ENCODE results near the gene FILIP1L.
"Not testable (repeated sequence)": the region's sequence is repeated elsewhere in the genome, so short reads cannot be mapped to it uniquely, and the experiment has no call there.

Gene FILIP1L

DNA sequence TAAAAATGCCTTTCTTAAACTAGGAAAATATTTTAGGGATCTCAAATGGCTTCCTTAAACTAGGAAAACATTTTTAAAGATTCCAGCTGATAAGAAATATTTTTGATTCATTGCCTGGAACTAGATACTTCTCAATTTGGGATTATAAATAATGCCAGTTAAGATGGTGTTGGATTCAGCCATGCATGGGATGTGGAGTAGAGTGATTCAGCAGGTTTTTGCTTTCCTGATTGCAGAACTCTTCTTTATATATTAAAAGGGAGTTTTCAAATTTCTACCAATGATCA is 15.6 kb downstream of the FILIP1L start:
- no peak for DNase-seq

DNA sequence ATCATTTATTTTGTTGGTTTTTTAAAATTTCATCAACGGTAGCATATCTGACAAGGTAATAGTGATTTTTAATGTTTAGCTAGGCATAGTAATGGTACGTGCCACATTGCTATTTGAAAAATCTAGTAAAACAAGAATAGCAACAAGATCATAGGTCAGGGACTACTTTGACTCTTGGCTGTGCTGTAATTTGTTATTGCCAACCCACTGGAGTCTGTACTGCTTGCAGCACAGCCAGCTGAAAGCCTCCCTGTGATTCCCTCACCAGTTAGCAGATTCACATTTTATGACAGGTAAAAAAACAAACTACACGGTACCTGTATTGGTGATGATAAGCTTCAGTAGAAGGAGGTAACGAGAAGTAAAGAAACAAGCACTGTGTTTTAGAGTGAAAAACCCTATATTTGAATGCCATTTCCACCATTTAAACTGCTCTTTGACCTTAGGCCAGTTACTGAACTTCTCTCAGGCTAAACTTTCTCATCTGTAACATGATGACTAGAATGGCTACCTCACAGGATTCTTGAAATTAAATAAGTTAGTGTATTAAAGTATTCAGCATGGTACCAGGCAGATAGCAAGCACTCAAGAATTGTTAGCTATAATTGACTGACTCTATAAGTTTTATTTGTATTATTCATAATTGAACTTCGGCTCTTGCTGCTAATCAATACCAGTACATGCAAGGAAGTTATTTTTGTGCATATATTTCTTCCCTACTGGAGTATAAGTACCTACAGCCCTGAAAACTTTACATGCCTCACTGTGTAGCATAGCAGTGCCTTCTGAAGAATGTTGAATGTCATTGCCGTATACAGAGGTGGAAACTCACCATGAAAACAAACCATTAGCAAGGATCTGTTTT is 16.1 kb downstream of the FILIP1L start:
- DNase-seq: no peak

DNA sequence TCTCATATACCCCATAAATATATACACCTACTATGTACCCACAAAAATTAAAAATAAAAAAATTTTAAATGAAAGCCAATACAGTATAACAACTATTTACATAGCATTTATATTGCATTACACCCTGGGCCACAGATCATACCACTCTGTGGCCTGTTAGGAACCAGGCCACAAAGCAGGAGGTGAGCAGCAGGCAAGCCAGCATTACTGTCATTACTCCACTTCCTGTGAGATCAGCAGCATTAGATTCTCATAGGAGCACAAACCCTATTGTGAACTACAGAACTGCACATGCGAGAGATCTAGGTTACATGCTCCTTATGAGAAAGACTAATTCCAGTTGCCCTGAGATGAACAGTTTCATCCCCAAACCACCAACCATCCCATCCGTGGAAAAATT is 17.4 kb downstream of the FILIP1L start:
- no peak for DNase-seq

DNA sequence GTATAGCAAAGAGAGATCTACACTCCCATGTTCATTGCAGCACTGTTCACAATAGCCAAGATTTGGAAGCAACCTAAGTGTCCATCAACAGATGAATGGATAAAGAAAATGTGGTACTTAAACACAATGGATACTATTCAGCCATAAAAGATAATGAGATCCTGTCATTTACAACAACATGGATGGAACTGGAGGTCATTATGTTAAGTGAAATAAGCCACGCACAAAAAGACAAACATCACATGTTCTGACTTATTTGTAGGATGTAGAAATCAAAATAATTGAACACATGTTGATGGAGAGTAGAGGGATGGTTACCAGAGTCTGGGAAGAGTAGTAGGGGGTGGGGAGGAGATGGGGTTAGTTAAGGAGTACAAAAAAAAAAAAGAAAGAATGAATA is 18.0 kb downstream of the FILIP1L start:
- not testable (repeated sequence) for DNase-seq

DNA sequence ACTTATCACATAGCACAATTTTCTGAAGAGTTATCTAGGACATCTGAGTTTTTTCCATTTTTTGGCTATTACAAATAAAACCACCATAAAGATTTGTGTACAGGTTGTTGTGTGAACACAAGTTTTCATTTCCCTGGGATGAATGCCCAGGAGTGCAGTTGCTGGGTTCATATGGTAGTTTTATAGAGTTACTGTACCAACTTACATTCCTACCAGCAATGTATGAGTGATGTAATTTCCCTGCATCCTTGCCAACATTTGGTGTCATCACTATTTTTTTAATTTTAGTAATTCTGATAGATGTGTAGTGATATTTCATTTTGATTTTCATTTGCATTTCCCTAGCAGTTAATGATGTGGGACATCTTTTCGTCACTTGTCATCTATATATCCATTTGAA is 20.5 kb downstream of the FILIP1L start:
- DNase-seq: no peak

DNA sequence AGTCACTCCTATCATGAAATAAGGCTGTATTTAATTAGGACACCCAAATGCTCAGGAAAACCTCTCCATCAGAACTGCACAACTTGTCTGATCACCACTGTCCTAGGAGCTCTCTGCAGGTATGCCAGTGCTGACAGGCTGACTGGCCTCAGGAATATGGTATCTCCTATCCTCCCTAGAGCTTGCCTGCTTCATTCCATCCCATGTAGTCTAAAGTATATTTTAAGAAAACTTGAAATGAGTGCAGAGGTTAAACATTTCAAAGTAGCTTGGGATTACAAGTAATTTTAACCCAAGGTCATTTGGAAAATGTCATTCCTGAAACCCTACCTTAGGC is 23.7 kb downstream of the FILIP1L start:
- DNase-seq: no peak

DNA sequence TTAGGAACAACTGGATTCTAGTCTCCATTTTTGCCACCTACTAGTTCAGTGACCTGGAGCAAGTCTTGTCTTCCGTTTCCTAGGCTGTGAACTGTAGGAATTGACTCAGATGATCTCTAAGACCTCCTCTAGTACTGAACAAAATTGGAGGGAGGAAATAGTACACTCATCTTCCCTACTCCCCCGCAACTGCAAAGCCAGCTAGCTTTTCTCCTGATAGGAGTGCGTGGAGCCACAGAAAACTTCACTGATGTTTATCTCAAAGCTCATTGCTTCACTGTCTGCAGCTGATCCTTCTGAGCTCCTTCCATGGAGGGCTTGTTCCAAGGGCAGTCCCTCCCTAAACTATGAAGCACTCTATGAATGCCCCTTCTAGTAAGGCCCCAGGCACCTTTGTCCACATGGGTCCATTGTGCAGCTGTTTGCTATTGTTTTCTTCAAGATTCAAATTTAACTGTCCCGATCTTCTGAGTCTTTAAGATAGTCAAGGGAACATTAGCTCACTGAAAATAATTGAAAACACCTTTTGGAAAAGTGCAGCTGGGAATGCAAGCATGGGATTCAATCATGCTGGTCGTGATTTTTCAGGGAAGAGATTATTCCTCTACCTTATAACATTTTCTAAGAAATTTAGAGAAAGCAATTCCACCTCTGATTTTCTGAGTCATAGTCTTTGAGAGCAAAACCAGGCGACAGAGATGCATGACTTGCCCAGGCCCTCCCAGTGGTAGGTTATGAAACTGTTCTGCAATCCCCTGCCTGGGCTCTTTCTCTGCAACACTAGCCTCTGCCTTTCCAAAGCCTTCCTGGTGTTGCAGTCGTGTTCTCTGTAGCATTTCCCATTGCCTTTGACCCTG is 24.3 kb downstream of the FILIP1L start:
- peak; percentile 49 to 78 (median 70) for DNase-seq

DNA sequence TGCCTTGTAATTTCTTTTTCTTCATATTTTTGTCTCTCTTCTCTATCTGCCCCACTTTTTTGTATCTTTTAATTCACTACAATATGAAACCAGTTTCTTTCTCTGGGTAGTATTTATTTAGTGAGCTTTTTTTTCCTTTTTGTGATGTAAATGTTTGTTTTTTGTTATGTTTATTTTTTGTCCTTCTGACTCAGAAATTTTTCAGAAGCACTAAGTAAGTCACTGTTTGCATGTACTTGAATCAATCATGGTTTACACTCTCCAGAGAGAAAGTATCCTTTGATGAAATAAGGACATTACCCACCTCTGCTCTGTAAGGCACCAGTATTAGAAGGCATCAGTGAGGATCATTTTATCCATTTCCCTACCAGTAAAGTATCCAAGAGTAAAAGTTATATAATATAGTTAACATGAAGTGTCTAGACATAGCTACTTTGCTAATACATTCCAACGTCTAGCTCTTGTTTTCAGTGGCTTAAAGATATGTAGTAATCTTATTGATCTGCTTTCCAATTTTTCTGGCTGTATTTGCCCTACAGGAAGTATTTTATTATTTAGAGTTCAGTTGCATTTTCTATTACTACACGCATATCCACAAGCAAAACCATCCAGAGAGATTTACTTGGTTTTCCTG is 25.4 kb downstream of the FILIP1L start:
- DNase-seq: no peak

DNA sequence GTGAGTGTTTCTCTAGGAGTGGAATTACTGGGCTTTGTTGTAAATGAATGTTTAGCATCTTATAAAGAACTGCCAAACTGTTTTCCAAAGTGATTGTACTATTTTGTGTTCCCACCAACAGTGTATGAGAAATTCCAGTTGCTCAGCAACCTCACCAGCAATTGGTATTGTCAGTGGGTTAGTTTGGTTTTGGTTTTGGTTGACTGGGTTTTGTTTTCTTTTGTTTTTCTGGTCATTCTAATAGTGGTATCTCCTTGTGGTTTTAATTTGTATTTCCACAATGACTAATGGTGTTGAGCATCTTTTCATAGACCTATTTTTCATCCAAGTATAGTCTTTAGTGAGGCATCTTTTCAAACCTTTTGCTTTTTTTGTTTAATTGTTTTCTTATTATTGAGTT is 27.1 kb downstream of the FILIP1L start:
- DNase-seq: no peak

DNA sequence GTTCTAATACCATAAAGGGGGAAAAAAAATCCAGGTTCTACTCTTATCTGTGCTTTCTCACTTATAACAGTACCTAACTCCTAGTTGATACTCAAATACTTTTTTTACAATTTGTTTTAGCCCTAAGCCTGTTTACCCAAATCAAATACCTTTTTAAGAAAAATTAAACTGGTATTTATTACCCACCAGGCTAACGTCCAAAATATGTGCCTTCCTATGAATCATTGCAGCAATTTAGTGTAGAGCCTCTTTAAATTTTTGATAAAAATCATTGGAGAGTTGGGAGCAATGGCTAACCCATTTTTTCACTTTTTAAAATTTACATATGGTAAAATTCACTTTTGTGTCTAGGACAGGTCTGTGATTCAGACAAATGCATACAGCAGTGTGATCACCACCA is 27.9 kb downstream of the FILIP1L start:
- DNase-seq: no peak

DNA sequence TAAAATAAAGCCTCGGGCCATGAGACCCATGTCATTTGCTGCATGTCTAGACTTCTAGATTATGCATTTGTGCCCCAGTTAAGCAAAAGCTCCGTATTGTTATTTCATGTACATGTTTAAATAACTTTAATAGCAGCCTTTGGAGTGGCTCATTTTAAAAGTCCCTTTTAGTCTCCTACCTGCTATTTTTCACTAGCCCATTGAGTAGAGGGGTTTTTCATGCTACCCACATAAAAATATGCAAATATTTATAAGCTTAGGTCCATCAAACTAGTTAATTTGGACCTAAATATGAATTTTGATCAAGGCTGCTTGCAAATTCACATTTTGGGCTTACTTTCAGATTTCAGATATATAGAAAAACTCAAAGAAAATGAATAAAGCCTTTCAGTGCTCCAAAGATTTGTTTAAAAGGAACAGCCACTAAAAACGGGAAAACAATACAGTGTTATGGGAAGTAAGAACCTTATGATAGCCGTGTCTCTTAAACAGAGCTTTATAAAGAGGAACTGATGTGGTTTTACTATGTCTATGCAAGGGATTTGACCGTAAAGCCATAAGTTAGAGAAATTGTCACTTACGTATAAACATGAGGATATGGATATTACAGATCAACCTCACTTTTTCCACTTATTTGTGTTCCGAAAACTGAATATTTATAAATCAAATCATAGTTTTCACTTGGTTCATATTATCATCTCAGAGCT is 30.0 kb downstream of the FILIP1L start:
- peak; percentile 16 to 84 (median 60) for DNase-seq

DNA sequence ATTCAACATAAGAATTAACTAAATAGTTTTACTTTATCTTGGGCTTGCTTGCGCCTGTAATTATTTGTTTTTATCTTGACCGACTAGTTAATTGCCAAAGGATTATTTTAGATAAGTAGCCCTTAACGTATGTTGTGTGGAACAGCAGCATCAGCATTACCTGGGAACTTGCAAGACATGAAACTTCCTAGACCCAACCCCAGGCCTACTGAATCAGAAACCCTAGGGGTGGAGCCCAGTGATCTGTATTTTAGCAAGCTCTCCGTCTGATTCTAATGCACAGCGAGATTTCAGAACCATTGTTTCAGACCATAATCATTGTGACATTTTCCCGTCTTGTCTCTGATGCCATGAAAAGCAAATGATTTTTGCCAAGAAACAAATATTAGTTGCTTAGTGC is 31.1 kb downstream of the FILIP1L start:
- DNase-seq: no peak

DNA sequence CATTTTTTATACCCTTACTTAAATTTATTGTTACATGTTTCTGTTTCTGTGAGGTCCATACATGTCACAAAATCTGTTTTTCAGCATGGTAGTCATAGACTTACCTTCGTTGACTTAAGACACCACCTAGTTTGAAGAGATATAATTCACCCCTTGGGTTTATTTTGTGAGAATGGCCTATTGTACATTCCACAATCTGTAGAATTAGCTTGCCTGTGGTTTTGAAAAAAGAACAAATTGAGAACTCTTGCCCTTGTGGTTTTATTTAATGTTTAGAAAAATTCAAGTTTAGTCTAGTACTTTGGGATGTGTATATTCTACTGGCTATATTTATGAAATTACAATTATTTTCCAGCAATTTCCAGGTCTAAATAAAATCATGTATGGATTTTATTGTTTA is 31.6 kb downstream of the FILIP1L start:
- no peak for DNase-seq

DNA sequence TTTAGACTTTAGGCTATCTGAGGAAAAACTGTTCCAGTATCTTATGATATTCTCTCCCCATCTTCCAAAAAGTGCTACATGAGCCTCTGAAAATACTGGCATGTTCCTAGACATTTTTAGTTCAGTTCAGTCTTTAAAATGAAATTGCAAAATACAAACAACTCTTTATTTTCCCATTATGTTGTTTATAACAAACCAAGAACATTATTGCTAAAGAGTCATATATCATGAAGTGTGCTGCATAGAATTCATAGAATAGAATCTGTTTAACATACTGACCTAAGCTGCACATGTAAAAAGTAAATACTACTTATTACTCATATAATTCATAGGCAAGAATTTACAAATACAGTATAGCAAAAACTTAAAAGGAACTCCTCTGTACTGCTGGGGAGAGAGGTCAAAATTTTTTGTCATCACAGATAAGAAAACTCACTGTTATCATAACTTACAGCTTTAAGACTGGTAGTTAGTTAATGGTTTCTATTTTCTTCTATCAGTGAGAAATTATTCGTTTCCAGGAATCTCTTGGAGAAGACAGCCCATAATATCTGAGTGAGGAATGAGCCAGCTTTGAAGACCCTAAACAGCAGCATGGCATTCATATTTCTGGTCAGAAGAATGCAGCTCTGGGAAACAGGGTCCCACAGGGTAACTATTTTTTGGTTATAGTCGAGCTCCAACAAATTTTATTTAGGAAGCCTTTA is 32.2 kb downstream of the FILIP1L start:
- no peak for DNase-seq

DNA sequence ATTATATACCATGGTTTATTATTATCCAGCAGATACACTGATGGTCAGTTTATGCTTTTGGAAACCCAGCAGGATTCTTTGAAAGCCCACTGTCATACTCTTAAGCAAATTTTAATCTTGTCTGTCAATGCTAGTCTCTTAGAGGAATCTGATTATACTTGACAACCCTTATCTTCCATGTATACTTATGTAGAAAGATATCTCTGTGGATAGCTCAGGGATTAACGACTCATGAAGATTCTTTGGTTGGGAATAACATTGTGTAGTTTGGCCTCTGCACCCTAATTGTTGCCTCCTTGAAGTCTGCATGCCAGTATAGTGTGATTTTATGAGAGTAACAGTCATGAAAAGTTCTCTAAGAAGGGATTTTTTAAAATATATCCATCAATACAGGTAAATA is 33.0 kb downstream of the FILIP1L start:
- no peak for DNase-seq

DNA sequence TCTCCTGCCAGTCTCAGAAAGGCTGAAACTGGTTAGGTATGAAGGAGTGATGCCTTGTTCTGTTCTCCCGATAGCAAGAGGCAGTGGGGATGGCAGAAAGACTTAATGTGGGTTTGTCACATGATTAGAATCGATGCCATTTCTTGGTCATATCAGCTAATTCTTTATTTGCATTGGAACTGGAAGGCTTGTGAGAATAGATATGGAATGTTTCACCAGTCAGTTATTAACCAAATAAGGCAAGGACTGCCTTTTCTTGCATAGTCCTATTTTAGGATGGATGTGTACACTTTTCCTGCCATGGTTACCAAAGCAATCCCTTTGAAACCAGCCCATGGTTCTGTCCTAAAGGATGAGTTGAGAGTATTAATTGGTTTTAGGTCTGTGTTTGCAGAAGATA is 33.7 kb downstream of the FILIP1L start:
- no peak for DNase-seq

DNA sequence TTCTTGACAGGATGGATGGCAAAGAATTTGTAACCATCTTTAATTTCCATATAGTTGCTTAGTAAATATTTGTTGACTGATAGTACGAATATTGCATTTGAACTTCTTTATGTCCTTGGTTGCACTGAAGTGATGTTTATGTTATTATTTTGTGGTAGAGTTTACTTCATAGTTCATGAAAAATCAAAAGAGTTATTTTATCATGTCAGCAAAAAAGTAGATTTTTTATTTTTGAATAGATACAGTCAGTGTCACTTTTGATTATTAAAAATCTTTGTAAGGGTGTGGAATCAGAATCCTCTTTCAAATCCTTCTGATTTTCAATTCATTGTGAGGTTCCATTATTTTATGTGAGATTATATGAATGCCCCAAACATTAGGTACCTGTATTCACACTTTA is 35.0 kb downstream of the FILIP1L start:
- no peak for DNase-seq

DNA sequence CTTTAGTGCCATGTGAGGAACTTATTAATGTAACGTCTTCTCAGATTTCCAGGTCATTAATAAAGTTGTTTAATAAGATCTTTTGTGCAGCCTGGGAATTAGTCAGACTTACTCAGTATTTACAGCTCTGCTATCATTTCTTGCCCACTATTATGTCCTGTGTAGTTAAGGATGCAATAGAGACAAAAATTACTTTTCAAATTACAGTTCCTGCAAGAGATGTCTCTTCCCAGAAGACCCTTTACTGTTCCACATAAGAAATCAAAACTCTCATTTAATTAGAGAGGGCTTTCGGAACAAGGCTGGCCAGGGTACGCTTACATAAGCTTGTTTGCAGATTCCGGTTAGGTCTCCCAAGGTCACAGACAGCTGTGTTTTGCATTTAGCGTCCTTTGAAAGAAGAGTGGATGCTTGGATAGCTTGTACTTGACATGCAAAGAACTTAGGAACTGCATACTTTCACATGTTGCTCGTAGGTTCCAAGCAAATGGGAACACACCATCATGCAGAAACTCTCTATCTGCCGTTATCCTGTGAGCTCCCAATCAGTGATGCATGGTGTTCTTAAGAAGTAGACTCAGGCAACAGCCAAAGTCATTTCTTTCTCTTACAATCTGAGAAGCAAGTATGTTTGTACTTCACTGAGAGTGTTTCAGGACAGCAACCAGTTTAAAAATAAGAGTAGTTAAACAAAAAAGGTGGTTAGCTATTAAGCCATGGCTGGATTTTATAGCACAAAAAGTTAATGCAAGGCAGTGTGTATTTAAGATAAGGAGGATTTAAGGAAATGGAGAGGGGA is 37.4 kb downstream of the FILIP1L start:
- no peak for DNase-seq

DNA sequence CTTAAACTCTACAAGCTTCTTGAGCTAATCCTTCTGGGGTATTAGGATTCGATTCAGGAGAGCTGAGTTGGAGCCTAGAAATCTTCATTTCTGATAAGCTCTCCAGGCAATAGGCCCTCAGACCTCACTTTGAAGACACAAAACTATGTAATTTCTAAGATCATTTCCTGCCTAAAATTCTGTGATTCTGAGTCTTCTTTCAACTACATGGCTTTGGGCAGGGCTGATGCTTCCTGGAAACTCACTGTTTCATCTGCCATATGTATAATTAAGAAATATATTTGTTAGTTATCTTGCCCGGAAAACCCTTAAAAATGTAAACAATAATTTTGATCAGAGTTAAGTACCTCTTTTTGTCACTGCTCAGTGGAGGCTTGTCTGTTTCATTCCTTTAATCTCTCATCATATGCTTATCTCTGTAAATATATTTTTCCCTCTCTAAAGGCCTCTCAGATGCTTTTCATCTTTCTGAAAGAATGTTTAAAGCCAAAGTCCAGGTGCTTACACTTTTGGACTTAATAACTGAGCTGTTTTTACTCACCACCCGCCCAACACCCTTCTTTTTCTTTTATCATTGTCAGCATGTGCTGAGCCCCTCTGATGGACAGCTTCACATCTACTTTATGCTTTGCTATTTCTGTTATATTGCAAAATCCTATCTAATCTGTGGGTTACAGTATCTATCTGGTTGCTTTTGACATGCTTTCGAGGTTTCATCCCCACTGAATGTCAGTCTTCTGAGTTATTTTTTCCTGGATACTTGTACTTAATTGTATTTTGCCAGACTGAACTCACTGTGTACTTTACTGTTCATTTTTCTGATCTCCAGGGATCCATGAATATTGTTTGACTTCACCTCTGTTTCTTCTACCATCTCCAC is 38.2 kb downstream of the FILIP1L start:
- no peak for DNase-seq

DNA sequence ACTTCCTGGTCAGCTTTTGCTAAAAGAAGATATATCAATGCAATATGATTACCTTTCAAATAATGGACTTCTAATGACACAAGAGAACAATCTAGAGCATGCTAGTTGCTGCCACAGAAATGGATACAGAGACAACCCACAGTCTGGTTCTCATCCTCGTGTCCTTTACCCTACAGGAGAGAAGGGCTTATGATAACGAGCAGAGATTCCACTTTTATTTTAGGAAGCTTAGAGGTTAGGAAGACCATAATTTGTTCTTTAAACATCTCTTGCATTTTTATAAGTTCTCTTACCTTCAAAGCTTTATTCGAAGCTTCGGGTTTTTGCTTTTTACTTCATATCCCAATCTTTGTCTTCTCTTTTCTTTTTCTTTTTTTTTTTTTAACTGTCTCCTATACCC is 39.1 kb downstream of the FILIP1L start:
- no peak for DNase-seq

Data from suppressor macrophage (primary cell).